ENCODE results near the gene LIFR.

The LIFR gene

GRCh38 chr5:38555354-38556087, 925 bp downstream of the LIFR start:
- no peak overlapping the region for H3K27ac ChIP-seq
- no peak for TF ChIP-seq CTCF (IDR thresholded peaks at IDR 0.05)
- no peak for TF ChIP-seq ZFX (IDR thresholded peaks at IDR 0.05; ENCODE audit: borderline replicate concordance)

- H3K27ac ChIP-seq = no peak overlapping the region
- TF ChIP-seq CTCF (IDR thresholded peaks at IDR 0.05) = no peak
- TF ChIP-seq ZFX (IDR thresholded peaks at IDR 0.05; ENCODE audit: borderline replicate concordance) = no peak
Measured at GRCh38 chr5:38554861-38555260, 1.6 kb downstream of the LIFR start.

GRCh38 chr5:38554403-38554802, 2.0 kb downstream of the LIFR start:
- TF ChIP-seq CTCF (IDR thresholded peaks at IDR 0.05) = no peak
- TF ChIP-seq ZFX (IDR thresholded peaks at IDR 0.05; ENCODE audit: borderline replicate concordance) = no peak

GRCh38 chr5:38553001-38553521, 3.4 kb downstream of the LIFR start:
- H3K27ac ChIP-seq = no peak overlapping the region
- TF ChIP-seq CTCF (IDR thresholded peaks at IDR 0.05) (no peak), ZFX (IDR thresholded peaks at IDR 0.05; ENCODE audit: borderline replicate concordance) (no peak)

More at GRCh38 chr5:38554403-38554802, 2.0 kb downstream of the LIFR start:
- no peak overlapping the region for H3K27ac ChIP-seq

- H3K27ac ChIP-seq = no peak overlapping the region
- no peak for TF ChIP-seq ZFX (IDR thresholded peaks at IDR 0.05; ENCODE audit: borderline replicate concordance)
- peak; percentile 79 for TF ChIP-seq CTCF (IDR thresholded peaks at IDR 0.05)
Measured at GRCh38 chr5:38551030-38552017, 5.1 kb downstream of the LIFR start.

GRCh38 chr5:38548064-38548759, 8.2 kb downstream of the LIFR start:
- no peak overlapping the region for H3K27ac ChIP-seq
- TF ChIP-seq ZFX (IDR thresholded peaks at IDR 0.05; ENCODE audit: borderline replicate concordance) (no peak), CTCF (IDR thresholded peaks at IDR 0.05) (no peak)

All from 22Rv1 (cell line).